Retinal pigment epithelial cell (primary cell): ENCODE results near the gene DDX10.

ENCODE experiments used
- DNase-seq: peaks from one replicate; pipeline ENCODE4 v3.0.0-alpha.2; 2010; ENCODE audit warnings: low read depth
- H3K4me3 ChIP-seq: 2 replicates; pipeline ENCODE4 v1.5.1; 2011; ENCODE audit warnings: mild to moderate bottlenecking, low read length, control low read depth, moderate library complexity
- TF ChIP-seq, protein P1 (sequence below): conservative IDR thresholded peaks from 2 replicates; pipeline ENCODE4 v1.5.1; 2011; ENCODE audit warnings: low read depth, low read length, control low read depth, inconsistent platforms

DDX10 gene

DNA sequence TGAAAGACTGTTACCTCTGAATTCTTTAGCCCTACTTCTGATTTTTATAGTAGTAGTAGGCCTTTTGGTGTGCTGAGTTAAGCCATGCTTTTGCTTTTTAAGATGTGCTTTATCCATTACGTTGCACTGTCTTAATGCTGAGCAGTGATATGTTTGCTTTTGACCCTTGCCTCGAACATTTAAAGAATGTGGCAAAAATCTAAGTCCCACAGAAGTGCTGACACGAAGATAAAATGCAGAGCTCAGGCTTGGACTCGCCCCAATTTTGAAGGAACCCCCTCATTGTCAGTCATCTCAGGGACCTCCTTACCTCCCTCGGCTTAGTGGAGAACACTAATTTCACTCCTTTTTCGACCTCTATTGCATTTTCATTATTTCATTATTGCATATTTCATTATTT is 272.9 kb downstream of the DDX10 start:
- TF ChIP-seq, protein P1, sequence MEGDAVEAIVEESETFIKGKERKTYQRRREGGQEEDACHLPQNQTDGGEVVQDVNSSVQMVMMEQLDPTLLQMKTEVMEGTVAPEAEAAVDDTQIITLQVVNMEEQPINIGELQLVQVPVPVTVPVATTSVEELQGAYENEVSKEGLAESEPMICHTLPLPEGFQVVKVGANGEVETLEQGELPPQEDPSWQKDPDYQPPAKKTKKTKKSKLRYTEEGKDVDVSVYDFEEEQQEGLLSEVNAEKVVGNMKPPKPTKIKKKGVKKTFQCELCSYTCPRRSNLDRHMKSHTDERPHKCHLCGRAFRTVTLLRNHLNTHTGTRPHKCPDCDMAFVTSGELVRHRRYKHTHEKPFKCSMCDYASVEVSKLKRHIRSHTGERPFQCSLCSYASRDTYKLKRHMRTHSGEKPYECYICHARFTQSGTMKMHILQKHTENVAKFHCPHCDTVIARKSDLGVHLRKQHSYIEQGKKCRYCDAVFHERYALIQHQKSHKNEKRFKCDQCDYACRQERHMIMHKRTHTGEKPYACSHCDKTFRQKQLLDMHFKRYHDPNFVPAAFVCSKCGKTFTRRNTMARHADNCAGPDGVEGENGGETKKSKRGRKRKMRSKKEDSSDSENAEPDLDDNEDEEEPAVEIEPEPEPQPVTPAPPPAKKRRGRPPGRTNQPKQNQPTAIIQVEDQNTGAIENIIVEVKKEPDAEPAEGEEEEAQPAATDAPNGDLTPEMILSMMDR, result no peak
- DNase-seq, result no peak
- H3K4me3 ChIP-seq, result no peak overlapping the region

DNA sequence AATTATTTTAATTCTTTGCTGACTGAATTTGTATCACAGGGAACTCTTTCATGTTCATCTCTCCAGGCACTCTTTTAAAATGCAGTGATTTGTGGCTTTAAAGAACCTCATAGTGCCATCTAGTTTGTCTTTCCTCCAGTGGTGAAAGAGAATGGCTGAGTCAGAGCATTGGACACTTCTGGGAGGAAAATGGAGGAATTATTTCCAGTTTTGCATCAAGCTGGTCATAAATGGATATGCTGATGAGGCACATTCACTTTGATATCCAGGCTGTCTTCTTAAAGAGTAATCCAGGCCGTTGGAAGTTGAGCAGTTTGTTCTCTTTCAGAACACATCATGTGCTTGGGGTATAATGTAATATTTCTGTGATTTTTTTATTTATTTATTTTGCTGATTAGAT is 273.7 kb downstream of the DDX10 start:
- DNase-seq, result no peak
- no peak overlapping the region for H3K4me3 ChIP-seq
- TF ChIP-seq, protein P1, result no peak

- no peak for DNase-seq
- TF ChIP-seq, protein P1, result no peak
- no peak overlapping the region for H3K4me3 ChIP-seq
These were observed 274.3 kb downstream of the DDX10 start for GRCh38 chr11:108939135-108939534.

GRCh38 chr11:108943853-108944252 is 279.0 kb downstream of the DDX10 start:
- TF ChIP-seq, protein P1, result no peak
- DNase-seq, result no peak

GRCh38 chr11:108944471-108945178 is 279.8 kb downstream of the DDX10 start:
- no peak overlapping the region for H3K4me3 ChIP-seq
- DNase-seq, result no peak
- TF ChIP-seq, protein P1, result no peak

More at GRCh38 chr11:108943853-108944252, 279.0 kb downstream of the DDX10 start:
- H3K4me3 ChIP-seq, result no peak overlapping the region

- TF ChIP-seq, protein P1, result no peak
- no peak overlapping the region for H3K4me3 ChIP-seq
- DNase-seq, result no peak
These were observed 280.5 kb downstream of the DDX10 start for GRCh38 chr11:108945341-108945740.

DNA sequence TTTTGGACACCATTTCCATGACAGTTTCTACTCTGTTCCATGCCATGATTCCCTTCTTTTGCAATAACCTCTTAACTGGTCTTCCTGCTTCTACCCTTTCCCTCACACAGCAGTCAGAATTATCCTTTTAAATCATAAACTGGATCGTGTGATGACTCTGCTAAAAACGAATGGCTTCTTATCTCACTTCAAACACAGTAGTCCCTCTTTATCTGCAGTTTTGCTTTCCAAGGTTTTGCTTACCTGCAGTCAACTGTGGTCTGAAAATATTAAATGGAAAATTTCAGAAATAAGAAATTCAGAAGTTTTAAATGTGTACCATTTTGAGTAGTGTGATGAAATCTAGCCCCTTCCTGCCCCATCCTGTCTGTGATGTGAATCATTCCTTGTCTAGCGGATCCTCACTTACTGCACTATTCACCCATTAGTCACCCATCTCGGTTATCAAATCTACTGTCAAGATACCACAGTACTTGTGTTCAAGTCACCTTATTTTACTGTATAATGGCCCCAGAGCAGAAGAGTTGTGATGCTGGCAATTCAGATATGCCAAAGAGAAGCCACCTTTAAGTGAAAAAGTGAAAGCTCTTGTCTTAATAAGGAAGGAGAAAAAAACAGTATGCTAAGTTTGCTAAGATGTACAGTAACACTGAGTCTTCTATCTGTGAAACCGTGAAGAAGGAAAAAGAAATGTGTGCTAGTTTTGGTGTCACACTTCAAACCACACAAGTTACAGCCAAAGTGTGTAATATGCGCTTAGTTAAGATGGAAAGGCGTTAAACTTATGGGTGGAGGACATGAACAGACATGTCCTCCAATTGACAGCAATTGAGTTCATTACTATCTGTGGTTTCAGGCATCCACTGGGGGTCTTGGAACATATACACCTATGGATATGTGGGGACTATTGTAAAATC is 283.0 kb downstream of the DDX10 start:
- TF ChIP-seq, protein P1, result no peak
- DNase-seq, result no peak
- H3K4me3 ChIP-seq, result no peak overlapping the region
